HG03060 (cell line): Measurements from ENCODE around the gene PCDHA1.

ENCODE experiments used
- ATAC-seq: cut with Tn5 transposase; IDR thresholded peaks from one replicate; pipeline ENCODE4 v1.9.1; 2021; ENCODE audit warnings: low read depth, moderate number of reproducible peaks; ENCODE audit not compliant: unreplicated experiment

Gene PCDHA1

GRCh38 chr5:141032626-141033025, 246.7 kb downstream of the PCDHA1 start:
- ATAC-seq, result no peak

GRCh38 chr5:141039061-141039460, 253.1 kb downstream of the PCDHA1 start:
- ATAC-seq, result no peak

GRCh38 chr5:141039517-141039916, 253.6 kb downstream of the PCDHA1 start:
- no peak for ATAC-seq

- ATAC-seq, result no peak
Observed at GRCh38 chr5:141040093-141040770, 254.3 kb downstream of the PCDHA1 start.

GRCh38 chr5:141040771-141041426, 255.0 kb downstream of the PCDHA1 start:
- no peak for ATAC-seq

GRCh38 chr5:141041427-141041785, 255.5 kb downstream of the PCDHA1 start:
- no peak for ATAC-seq

GRCh38 chr5:141042555-141042954, 256.6 kb downstream of the PCDHA1 start:
- no peak for ATAC-seq

GRCh38 chr5:141050622-141051520, 264.9 kb downstream of the PCDHA1 start, which contains the start of gene PCDHB1:
Gene PCDHB1 (plus strand): TSS chr5:141051374. CDS start chr5:141051471, 97 bp downstream.
- no peak for ATAC-seq

GRCh38 chr5:141051521-141051866, 265.6 kb downstream of the PCDHA1 start:
- no peak for ATAC-seq
